ENCODE measurements around the gene CAV3. TPM values are rescaled to one million over a fixed set of nuclear protein-coding genes. Genes with fewer than 3 reads are reported as not detected.
A peak's percentile ranks its signal among the peaks of the same experiment; 100 is the strongest.

CAV3 gene
- total and polyA plus RNA-seq, 12 donors: not detected

GRCh38 chr3:8724108-8724752, 9.4 kb upstream of the CAV3 start:
- TF ChIP-seq POLR2A (IDR thresholded peaks at IDR 0.05) (no peak), CTCF (IDR thresholded peaks at IDR 0.05) (no peak)
- Histone ChIP-seq H3K36me3 (replicated peaks in 1 of 2) (no peaks in the 10 kb centered on the region), H3K4me1 (replicated peaks in 1 of 2) (no peaks in the 10 kb centered on the region), H3K9me3 (replicated peaks in 1 of 3) (no peaks in the 10 kb centered on the region), H3K4me3 (no peak overlapping the region), H3K27ac (no peak overlapping the region), H3K27me3 (no peaks in the 10 kb centered on the region)
- intact Hi-C loops (cut with DNase I): no loop called here
- no peak for DNase-seq
- WGBS, 4 donors: 79 to 88% (median 82%) methylated on average over 3 of the region's 3 CpGs

DNA sequence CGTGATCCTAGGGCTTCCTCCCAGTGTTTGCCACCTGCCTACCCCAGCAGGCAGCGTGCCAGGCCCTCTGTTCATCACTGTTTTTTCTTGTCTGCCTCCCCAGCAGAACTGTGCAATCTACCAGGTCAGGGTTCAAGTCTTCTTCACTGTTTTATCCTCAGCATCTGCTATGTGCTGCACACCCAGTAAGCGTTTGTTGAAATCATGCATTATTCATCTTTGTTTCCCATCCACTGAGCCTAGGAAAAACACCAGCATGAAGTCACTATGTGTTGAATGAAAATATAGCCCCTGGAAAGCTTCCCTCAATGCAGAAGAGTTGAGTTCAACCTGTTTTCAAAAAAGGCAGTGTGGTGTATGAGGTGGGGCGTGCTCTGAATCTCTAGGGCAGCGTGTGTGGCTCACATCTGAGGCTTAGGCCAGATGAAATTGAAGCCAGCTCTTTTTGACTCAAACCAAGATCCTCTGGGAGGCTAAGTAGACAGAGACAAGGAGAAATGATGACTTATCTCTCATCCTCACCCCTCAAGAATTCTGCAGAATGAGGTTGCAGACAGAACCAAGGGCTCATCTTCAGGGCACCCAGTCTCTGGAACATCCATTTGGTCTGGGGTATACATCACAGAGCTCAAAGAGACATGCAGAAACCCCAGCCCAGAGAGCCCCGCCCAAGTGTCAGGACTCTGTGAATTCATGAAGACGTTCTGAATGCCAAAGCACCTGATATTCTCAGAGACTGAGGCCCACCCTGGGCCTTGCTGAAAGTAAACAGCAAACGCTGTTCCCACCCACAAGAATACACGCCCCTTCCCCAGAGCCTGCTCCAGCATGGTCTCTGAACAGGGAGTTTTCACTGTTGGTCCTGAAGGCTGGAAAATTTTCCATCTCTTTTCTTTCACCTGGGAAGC, 5.7 kb upstream of the CAV3 start:
- DNase-seq: peak in 1 of 7 donors; percentile 20
- WGBS, 4 donors: 80 to 91% (median 86%) methylated on average over 6 to 9 of the region's 9 CpGs
- Histone ChIP-seq H3K36me3 (replicated peaks in 1 of 2) (no peaks in the 10 kb centered on the region), H3K4me1 (replicated peaks in 1 of 2) (no peaks in the 10 kb centered on the region), H3K4me3 (no peak overlapping the region), H3K27ac (no peak overlapping the region), H3K27me3 (no peaks in the 10 kb centered on the region), H3K9me3 (replicated peaks in 1 of 3) (no peaks in the 10 kb centered on the region)
- TF ChIP-seq CTCF (IDR thresholded peaks at IDR 0.05): no peak
- TF ChIP-seq POLR2A (IDR thresholded peaks at IDR 0.05): no peak
- intact Hi-C loops (cut with DNase I): no loop called here

- no peak for DNase-seq
- H3K4me3 ChIP-seq: no peak overlapping the region
- no peaks in the 10 kb centered on the region for H3K27me3 ChIP-seq
- TF ChIP-seq CTCF (IDR thresholded peaks at IDR 0.05) (no peak), POLR2A (IDR thresholded peaks at IDR 0.05) (no peak)
- no peak overlapping the region for H3K27ac ChIP-seq
- WGBS, 4 donors: 87 to 94% (median 91%) methylated on average over 3 of the region's 3 CpGs
- no peaks in the 10 kb centered on the region for H3K9me3 ChIP-seq (replicated peaks in 1 of 3)
- intact Hi-C loops (cut with DNase I): no loop called here
- H3K36me3 ChIP-seq (replicated peaks in 1 of 2): no peaks in the 10 kb centered on the region
- H3K4me1 ChIP-seq (replicated peaks in 1 of 2): no peaks in the 10 kb centered on the region
Measured at GRCh38 chr3:8729479-8729878, 4.1 kb upstream of the CAV3 start.

DNA sequence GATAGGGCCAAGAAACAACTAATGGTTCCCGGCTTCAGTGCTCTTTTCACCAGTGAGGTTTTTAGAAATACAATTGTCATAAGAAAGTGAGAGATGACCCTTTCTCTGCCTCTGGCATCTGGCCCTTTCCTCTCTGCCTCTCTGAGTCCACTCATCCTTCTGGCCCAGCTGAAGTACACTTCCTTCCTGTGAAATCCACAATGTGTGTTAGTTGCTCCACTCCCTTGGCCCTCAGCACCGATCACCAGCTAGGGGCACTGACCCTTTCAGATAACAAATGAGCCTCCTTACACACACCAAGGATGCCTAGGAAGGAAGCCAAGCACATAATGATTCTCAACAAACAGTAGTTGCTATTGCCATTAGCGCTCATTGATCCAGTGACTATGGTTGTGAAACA, 2.9 kb upstream of the CAV3 start:
- TF ChIP-seq POLR2A (IDR thresholded peaks at IDR 0.05): no peak
- TF ChIP-seq CTCF (IDR thresholded peaks at IDR 0.05): no peak
- intact Hi-C loops (cut with DNase I): no loop called here
- DNase-seq: peak in 3 of 7 donors; percentile 19 to 52 (median 24)
- Histone ChIP-seq H3K9me3 (replicated peaks in 1 of 3) (no peaks in the 10 kb centered on the region), H3K27ac (no peak overlapping the region), H3K4me1 (replicated peaks in 1 of 2) (no peaks in the 10 kb centered on the region), H3K27me3 (no peaks in the 10 kb centered on the region), H3K36me3 (replicated peaks in 1 of 2) (no peaks in the 10 kb centered on the region), H3K4me3 (no peak overlapping the region)
- 44 to 69% (median 62%) methylated on average over 3 of the region's 3 CpGs for WGBS, 4 donors
